Measurements from ENCODE around the gene ACOD1. TPM values are rescaled to one million over a fixed set of nuclear protein-coding genes. Genes with fewer than 3 reads are reported as not detected.

ACOD1 gene
- polyA plus RNA-seq, 1 of the 3 experiments (the other 2 are of a cell fraction) = not detected

DNA sequence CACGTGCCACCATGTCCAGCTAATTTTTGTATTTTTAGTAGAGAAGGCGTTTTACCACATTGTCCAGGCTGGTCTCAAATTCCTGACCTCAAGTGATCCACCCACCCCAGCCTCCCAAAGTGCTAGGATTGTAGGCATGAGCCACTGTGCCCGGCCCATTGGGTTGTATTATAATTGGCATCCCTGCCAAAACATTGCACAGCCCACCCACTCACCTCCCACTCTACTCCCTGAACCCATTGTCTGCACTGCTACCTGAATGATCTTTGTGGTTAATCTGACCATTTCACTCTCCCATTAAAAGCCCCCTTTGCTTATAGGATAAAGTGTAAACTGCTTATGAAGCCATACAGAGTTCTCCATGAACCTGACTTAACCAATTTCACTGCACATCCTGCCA is 35.8 kb upstream of the ACOD1 start:
- ChIA-PET CTCF (interaction anchor here (0.7 to 1.3 kb wide), 3 partner anchors 9 to 1217 kb away, joined by 3 read pairs; no protein-coding TSS in a partner anchor), POLR2A (no interaction called here)
- no peaks in the 10 kb centered on the region for H3K79me2 ChIP-seq (ENCODE audit: insufficient read depth)
- no peaks in the 10 kb centered on the region for H3F3A ChIP-seq (replicated peaks; ENCODE audit: insufficient read depth)
- no peak overlapping the region for H3K4me2 ChIP-seq
- no peak overlapping the region for H3K27ac ChIP-seq (ENCODE audit: low read depth in 2 of 2, low read length in 1 of 2)
- no peaks in the 10 kb centered on the region for H4K20me1 ChIP-seq (ENCODE audit: insufficient read depth)
- no peaks in the 10 kb centered on the region; a peak in 1 of 4 replicates for H3K4me1 ChIP-seq (ENCODE audit: control insufficient read depth in 1 of 2, insufficient read depth in 2 of 2, low read depth in 1 of 2, low read length in 1 of 2)
- H3K27me3 ChIP-seq (ENCODE audit: insufficient read depth) = no peaks in the 10 kb centered on the region; the same call in 1 of the 2 replicates
- WGBS (ENCODE audit: low lambda C conversion rate) = 31% methylated on average over 3 of the region's 3 CpGs
- no peak overlapping the region for H3K4me3 ChIP-seq (ENCODE audit: low read depth in 2 of 2, low read length in 1 of 2)
- no peak for DNase-seq
- TF ChIP-seq RCOR1 (IDR thresholded peaks at IDR 0.05; ENCODE audit: low read length) (no peak), FOSL2 (IDR thresholded peaks at IDR 0.05; ENCODE audit: borderline replicate concordance, low read depth) (no peak), GABPA (IDR thresholded peaks at IDR 0.05; ENCODE audit: low read depth) (no peak), JUND (IDR thresholded peaks at IDR 0.05) (no peak)
- no peaks in the 10 kb centered on the region for H3K36me3 ChIP-seq (replicated peaks in 1 of 2; ENCODE audit: control insufficient read depth in 1 of 2, insufficient read depth in 2 of 2, low read length in 1 of 2)
- no peaks in the 10 kb centered on the region for H3K9me3 ChIP-seq
- no peaks in the 10 kb centered on the region for H3K9me2 ChIP-seq
- H2AFZ ChIP-seq (ENCODE audit: low read depth) = no peak overlapping the region
- H3K9ac ChIP-seq = no peak overlapping the region

DNA sequence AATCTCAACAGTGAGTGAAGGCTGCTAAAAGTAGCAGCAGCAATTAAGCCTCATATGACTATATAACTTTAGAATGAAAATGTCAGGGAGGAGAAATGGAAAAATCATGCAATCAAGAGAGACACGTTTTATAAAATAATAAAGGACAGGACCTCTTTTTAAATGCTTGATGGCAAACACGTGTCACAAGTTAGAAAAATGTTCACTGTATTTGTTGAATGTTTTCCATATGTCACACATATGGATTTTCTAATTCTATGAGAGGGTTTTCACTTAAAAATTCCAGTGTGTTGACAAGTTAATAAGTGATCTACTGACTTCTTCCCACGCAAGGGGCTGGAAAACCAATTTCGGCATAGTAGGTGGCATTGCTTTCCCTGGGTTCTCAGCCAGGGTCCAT is 34.4 kb upstream of the ACOD1 start:
- Histone ChIP-seq H3K27ac (ENCODE audit: low read depth in 2 of 2, low read length in 1 of 2) (no peak overlapping the region), H3K4me2 (no peak overlapping the region), H3K27me3 (ENCODE audit: insufficient read depth) (no peaks in the 10 kb centered on the region; the same call in 1 of the 2 replicates), H3K4me1 (ENCODE audit: control insufficient read depth in 1 of 2, insufficient read depth in 2 of 2, low read depth in 1 of 2, low read length in 1 of 2) (no peaks in the 10 kb centered on the region; a peak in 1 of 4 replicates), H3K9ac (no peak overlapping the region), H3K79me2 (ENCODE audit: insufficient read depth) (no peaks in the 10 kb centered on the region), H3K36me3 (replicated peaks in 1 of 2; ENCODE audit: control insufficient read depth in 1 of 2, insufficient read depth in 2 of 2, low read length in 1 of 2) (no peaks in the 10 kb centered on the region), H2AFZ (ENCODE audit: low read depth) (no peak overlapping the region), H4K20me1 (ENCODE audit: insufficient read depth) (no peaks in the 10 kb centered on the region), H3F3A (replicated peaks; ENCODE audit: insufficient read depth) (no peaks in the 10 kb centered on the region), H3K9me2 (no peaks in the 10 kb centered on the region), H3K9me3 (no peaks in the 10 kb centered on the region), H3K4me3 (ENCODE audit: low read depth in 2 of 2, low read length in 1 of 2) (no peak overlapping the region)
- TF ChIP-seq EZH2phosphoT487 (IDR thresholded peaks at IDR 0.05; ENCODE audit: borderline replicate concordance, low read depth) (no peak), RFX5 (IDR thresholded peaks at IDR 0.05; ENCODE audit: low read length) (no peak), SIN3A (IDR thresholded peaks at IDR 0.05; ENCODE audit: borderline replicate concordance, low read depth, low read length) (no peak), YY1 (IDR thresholded peaks at IDR 0.05; ENCODE audit: low read depth) (no peak), TCF12 (IDR thresholded peaks at IDR 0.05) (no peak), RXRA (IDR thresholded peaks at IDR 0.05; ENCODE audit: borderline replicate concordance, low read depth) (no peak), FOXM1 (IDR thresholded peaks at IDR 0.05; ENCODE audit: low read depth) (no peak), IRF3 (IDR thresholded peaks at IDR 0.05; ENCODE audit: low read depth, low read length) (no peak), TAF1 (IDR thresholded peaks at IDR 0.05; ENCODE audit: borderline replicate concordance, low read depth, low read length) (no peak), PBX3 (IDR thresholded peaks at IDR 0.05) (no peak), FOXJ3 (CRISPR knock-in tag; IDR thresholded peaks at IDR 0.05) (no peak), GABPA (IDR thresholded peaks at IDR 0.05; ENCODE audit: low read depth) (no peak), MXI1 (IDR thresholded peaks at IDR 0.05; ENCODE audit: low read depth, low read length) (no peak), RCOR1 (IDR thresholded peaks at IDR 0.05; ENCODE audit: low read length) (no peak), MEF2A (IDR thresholded peaks at IDR 0.05; ENCODE audit: borderline replicate concordance, low read depth) (no peak)
- TF ChIP-seq, protein P1, sequence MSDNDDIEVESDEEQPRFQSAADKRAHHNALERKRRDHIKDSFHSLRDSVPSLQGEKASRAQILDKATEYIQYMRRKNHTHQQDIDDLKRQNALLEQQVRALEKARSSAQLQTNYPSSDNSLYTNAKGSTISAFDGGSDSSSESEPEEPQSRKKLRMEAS (IDR thresholded peaks at IDR 0.05; ENCODE audit: low read depth) = no peak
- WGBS (ENCODE audit: low lambda C conversion rate) = 49% methylated on average over 4 of the region's 4 CpGs
- ChIA-PET CTCF (interaction anchor here (1.8 kb wide), 1 partner anchor 10 kb away, joined by 5 read pairs; no protein-coding TSS in a partner anchor), POLR2A (no interaction called here)
- no peak for DNase-seq
